Muscle of leg (tissue), 11 donors: ENCODE measurements around the gene STK33. TPM values are rescaled to one million over a fixed set of nuclear protein-coding genes. Genes with fewer than 3 reads are reported as not detected.
A peak's percentile ranks its signal among the peaks of the same experiment; 100 is the strongest.

Experiments used
- DNase-seq: peaks from one replicate; pipeline ENCODE4 v3.0.0; 2013
- H3K27ac ChIP-seq: one replicate; pipeline ENCODE4 v1.5.1; 2013; ENCODE audit warnings: mild to moderate bottlenecking, low read length, control low read depth
- H3K27me3 ChIP-seq: one replicate; pipeline ENCODE4 v1.6.1; 2013; ENCODE audit warnings: low read length; ENCODE audit not compliant: control insufficient read depth, insufficient read depth
- H3K36me3 ChIP-seq: one replicate; pipeline ENCODE4 v1.6.1; 2013; ENCODE audit warnings: low read length; ENCODE audit not compliant: control insufficient read depth, insufficient read depth
- H3K4me1 ChIP-seq: one replicate; pipeline ENCODE4 v1.6.1; 2013; ENCODE audit warnings: low read length; ENCODE audit not compliant: control insufficient read depth, insufficient read depth
- H3K4me3 ChIP-seq: one replicate; pipeline ENCODE4 v1.5.1; 2013; ENCODE audit warnings: low read length, control low read depth
- H3K9me3 ChIP-seq: replicated peaks from 2 replicates; pipeline ENCODE4 v1.6.1; 2013; ENCODE audit warnings: low read depth, low read length; ENCODE audit not compliant: control insufficient read depth
- WGBS: methylation state at CpG from one replicate; pipeline ENCODE4 v1.1.5; 2013; ENCODE audit warnings: missing lambda C conversion rate; ENCODE audit not compliant: insufficient coverage; 5-methylcytosine and 5-hydroxymethylcytosine counted together
- polyA plus RNA-seq, 8 donors: library from polyadenylated mRNA; unstranded; fragments of 120-200 nt; gene quantifications; one replicate each; pipeline versions ENCODE4 v1.2.1 to v1.2.3, GENCODE V29; 2013; ENCODE audit warnings: inconsistent platforms in 1 of 8, low replicate concordance in 1 of 8; ENCODE audit not compliant: insufficient read length in 8 of 8, insufficient read depth in 1 of 8
- total RNA-seq: library from RNA; stranded (reverse); fragments of 120-200 nt; gene quantifications from one replicate; pipeline ENCODE4 v1.2.4, GENCODE V29; 2013

Gene STK33
- total and polyA plus RNA-seq, 9 donors = 2.9 to 5.8 (median 4.2) TPM

GRCh38 chr11:8370812-8371515 is 223.1 kb downstream of the STK33 start:
- Histone ChIP-seq H3K9me3 (no peaks in the 10 kb centered on the region), H3K4me1 (no peaks in the 10 kb centered on the region), H3K36me3 (no peaks in the 10 kb centered on the region), H3K27me3 (no peaks in the 10 kb centered on the region), H3K27ac (no peak overlapping the region), H3K4me3 (no peak overlapping the region)
- DNase-seq = no peak
- WGBS = 91% methylated on average over 7 of the region's 8 CpGs

DNA sequence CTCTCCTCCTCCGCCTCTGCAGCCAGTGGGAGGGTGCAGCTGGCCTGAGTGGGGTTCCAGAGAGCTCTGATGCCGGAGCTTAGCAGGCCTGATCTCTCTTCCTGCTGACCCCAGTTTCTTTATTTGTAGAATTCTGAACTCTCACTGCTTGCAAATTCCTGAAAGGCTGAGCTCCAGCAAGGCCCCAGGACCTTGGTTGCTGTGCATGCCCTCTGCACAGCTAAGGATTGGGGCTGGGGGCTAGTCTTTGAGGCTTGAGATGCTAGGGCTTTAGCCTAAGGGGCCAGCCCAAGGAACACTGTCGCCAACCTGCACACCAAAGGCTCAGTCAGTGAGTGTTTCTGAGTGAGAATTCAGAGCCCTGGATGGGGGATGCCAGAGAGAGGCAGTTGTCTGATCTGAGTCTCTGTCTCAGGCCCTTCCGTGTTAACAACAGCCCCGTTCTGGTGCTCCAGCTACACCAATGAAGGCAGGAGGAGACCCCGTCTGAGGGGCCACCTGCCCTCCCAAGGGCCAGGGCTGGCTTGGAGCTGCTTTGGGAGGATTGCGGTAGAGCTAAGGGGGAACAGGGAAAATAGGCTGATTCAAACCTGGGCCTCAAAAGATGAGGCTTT is 224.3 kb downstream of the STK33 start:
- Histone ChIP-seq H3K9me3 (no peaks in the 10 kb centered on the region), H3K4me3 (no peak overlapping the region), H3K36me3 (no peaks in the 10 kb centered on the region), H3K27me3 (no peaks in the 10 kb centered on the region), H3K27ac (no peak overlapping the region), H3K4me1 (no peaks in the 10 kb centered on the region)
- no peak for DNase-seq
- WGBS = 70% methylated on average over 5 of the region's 7 CpGs

- no peaks in the 10 kb centered on the region for H3K4me1 ChIP-seq
- no peak overlapping the region for H3K27ac ChIP-seq
- DNase-seq = no peak
- WGBS = 35% methylated on average over 6 of the region's 10 CpGs
- H3K36me3 ChIP-seq = no peaks in the 10 kb centered on the region
- no peak overlapping the region for H3K4me3 ChIP-seq
- H3K9me3 ChIP-seq = no peaks in the 10 kb centered on the region
- H3K27me3 ChIP-seq = no peaks in the 10 kb centered on the region
Observed at GRCh38 chr11:8368772-8369171, 225.3 kb downstream of the STK33 start.

- no peaks in the 10 kb centered on the region for H3K4me1 ChIP-seq
- H3K27me3 ChIP-seq = no peaks in the 10 kb centered on the region
- no peak overlapping the region for H3K27ac ChIP-seq
- no peaks in the 10 kb centered on the region for H3K9me3 ChIP-seq
- 82% methylated on average over 4 of the region's 7 CpGs for WGBS
- no peak overlapping the region for H3K4me3 ChIP-seq
- no peak for DNase-seq
- H3K36me3 ChIP-seq = no peaks in the 10 kb centered on the region
Observed at GRCh38 chr11:8368194-8368593, 225.8 kb downstream of the STK33 start.

GRCh38 chr11:8366316-8366715 is 227.7 kb downstream of the STK33 start:
- Histone ChIP-seq H3K27ac (no peak overlapping the region), H3K36me3 (no peaks in the 10 kb centered on the region), H3K4me3 (no peak overlapping the region), H3K27me3 (no peaks in the 10 kb centered on the region), H3K4me1 (no peaks in the 10 kb centered on the region), H3K9me3 (no peaks in the 10 kb centered on the region)
- no peak for DNase-seq
- WGBS = 77% methylated on average over 6 of the region's 6 CpGs

- no peaks in the 10 kb centered on the region for H3K36me3 ChIP-seq
- DNase-seq = no peak
- WGBS = 63% methylated on average over 10 of the region's 11 CpGs
Observed at GRCh38 chr11:8365216-8365941, 228.6 kb downstream of the STK33 start.

DNA sequence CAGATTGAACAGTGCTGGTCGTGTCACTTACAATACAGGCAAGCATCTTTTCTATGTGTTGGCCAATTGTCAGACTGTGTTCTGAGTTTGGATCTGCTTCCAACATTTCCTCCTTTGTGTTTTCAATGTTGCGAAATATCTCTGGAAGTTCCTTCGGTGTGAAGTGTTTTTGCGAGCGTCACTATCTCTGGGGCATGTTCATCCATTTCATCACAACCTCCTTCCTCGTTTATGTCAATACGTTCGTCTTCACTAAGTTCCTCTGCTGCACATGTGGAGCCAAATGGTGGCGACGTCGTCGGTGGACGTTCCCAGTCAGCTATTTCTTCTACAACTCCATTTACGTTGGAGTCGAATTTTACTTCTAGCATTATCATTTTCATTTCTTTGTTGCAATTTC is 230.1 kb downstream of the STK33 start:
- WGBS = 45% methylated on average over 6 of the region's 15 CpGs
- peak; percentile 23 for DNase-seq
- H3K27ac ChIP-seq = no peak overlapping the region

More at GRCh38 chr11:8365216-8365941, 228.6 kb downstream of the STK33 start:
- Histone ChIP-seq H3K4me1 (peaks cover 3% of the 10 kb centered on the region), H3K4me3 (no peak overlapping the region), H3K27me3 (no peaks in the 10 kb centered on the region), H3K27ac (no peak overlapping the region), H3K9me3 (no peaks in the 10 kb centered on the region)

GRCh38 chr11:8362899-8363298 is 231.1 kb downstream of the STK33 start:
- DNase-seq = no peak
- Histone ChIP-seq H3K36me3 (no peaks in the 10 kb centered on the region), H3K4me1 (peaks cover 11% of the 10 kb centered on the region), H3K27me3 (no peaks in the 10 kb centered on the region), H3K27ac (no peak overlapping the region), H3K4me3 (no peak overlapping the region), H3K9me3 (no peaks in the 10 kb centered on the region)
- 61% methylated on average over 5 of the region's 8 CpGs for WGBS

More for the DNA sequence above, 230.1 kb downstream of the STK33 start:
- Histone ChIP-seq H3K9me3 (no peaks in the 10 kb centered on the region), H3K27me3 (no peaks in the 10 kb centered on the region), H3K36me3 (no peaks in the 10 kb centered on the region), H3K4me1 (peaks cover 7% of the 10 kb centered on the region), H3K4me3 (no peak overlapping the region)

GRCh38 chr11:8362491-8362890 is 231.5 kb downstream of the STK33 start:
- DNase-seq = no peak
- Histone ChIP-seq H3K27ac (no peak overlapping the region), H3K36me3 (no peaks in the 10 kb centered on the region), H3K4me3 (no peak overlapping the region), H3K9me3 (no peaks in the 10 kb centered on the region), H3K27me3 (no peaks in the 10 kb centered on the region), H3K4me1 (peaks cover 15% of the 10 kb centered on the region)
- 32% methylated on average over 2 of the region's 4 CpGs for whole genome bisulfite sequencing

DNA sequence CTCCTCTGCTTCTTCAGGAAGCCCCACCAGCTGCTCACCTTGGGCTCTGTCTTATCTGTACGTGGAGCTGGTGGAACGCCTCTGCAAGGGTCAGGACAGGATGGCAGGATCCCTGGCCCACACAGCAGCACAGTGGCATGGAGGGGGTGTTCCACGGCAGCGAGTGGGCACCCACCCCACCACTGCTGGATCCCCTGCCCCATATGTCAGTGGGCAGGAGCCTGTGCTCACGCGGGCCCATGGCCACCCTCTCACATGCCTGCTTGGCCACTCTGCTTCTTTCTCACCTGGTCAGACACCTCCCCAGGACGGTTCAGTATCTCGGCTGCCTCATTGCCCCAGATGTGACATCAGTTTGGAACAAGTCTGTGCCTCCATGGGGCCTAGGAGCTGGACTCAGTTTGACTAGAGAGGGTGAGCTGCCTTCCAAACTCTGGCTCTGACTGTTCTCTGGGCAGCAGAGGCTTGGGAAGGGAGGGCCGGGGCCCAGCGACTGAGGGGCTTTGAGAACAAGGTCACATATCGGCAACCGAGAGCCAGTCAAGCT is 232.3 kb downstream of the STK33 start:
- WGBS = 92% methylated on average over 9 of the region's 12 CpGs
- peaks cover 23% of the 10 kb centered on the region for H3K4me1 ChIP-seq
- H3K9me3 ChIP-seq = no peaks in the 10 kb centered on the region
- H3K27ac ChIP-seq = no peak overlapping the region
- no peak overlapping the region for H3K4me3 ChIP-seq
- no peaks in the 10 kb centered on the region for H3K27me3 ChIP-seq
- no peaks in the 10 kb centered on the region for H3K36me3 ChIP-seq
- DNase-seq = no peak
